SK-N-SH (cell line): ENCODE measurements around the gene AOAH. TPM values are rescaled to one million over a fixed set of nuclear protein-coding genes. Genes with fewer than 3 reads are reported as not detected.
"Not testable (repeated sequence)": the region's sequence is repeated elsewhere in the genome, so short reads cannot be mapped to it uniquely, and the experiment has no call there.

Source experiments
- CTCF ChIA-PET: fragments of 300-600, 350-600 bp; formaldehyde crosslinking; extraction: SDS; loops from one replicate; lab custom pipeline; 2021; lab: Yijun Ruan, JAX
- POLR2A ChIA-PET: fragments of 350-600 bp; sonication (Branson Sonifier 250); formaldehyde crosslinking; extraction: SDS; loops from one replicate; lab custom pipeline; 2020; ENCODE audit warnings: antibody characterized with exemption, inconsistent platforms; lab: Yijun Ruan, JAX
- DNase-seq: peaks from one replicate; pipeline ENCODE4 v3.0.0; 2012
- H2AFZ ChIP-seq: fragments of 200-600 bp; sonication (generic); 2 replicates; pipeline ENCODE4 v1.8.1; 2016; ENCODE audit warnings: antibody characterized with exemption, mild to moderate bottlenecking, low read depth
- H3F3A ChIP-seq: fragments of 200-600 bp; sonication (generic); replicated peaks from 2 replicates; pipeline ENCODE3; 2016; ENCODE audit warnings: antibody characterized with exemption, mild to moderate bottlenecking; ENCODE audit not compliant: insufficient read depth
- H3K27ac ChIP-seq, 2 experiments: fragments of 200-500 bp in 1 of 2; fragments of 200-600 bp in 1 of 2; sonication (Bioruptor generic) in 1 of 2; sonication (generic), shearing (Covaris generic) in 1 of 2; 2 replicates each; pipeline versions ENCODE4 v1.5.1 to v1.6.1; 2014 to 2016; ENCODE audit warnings: low read depth in 2 of 2, inconsistent platforms in 1 of 2, low read length in 1 of 2, mild to moderate bottlenecking in 1 of 2, mixed read lengths in 1 of 2
- H3K27me3 ChIP-seq: fragments of 200-600 bp; sonication (generic), shearing (Covaris generic); 2 replicates; pipeline ENCODE4 v1.6.1; 2016; ENCODE audit warnings: mixed run types; ENCODE audit not compliant: insufficient read depth
- H3K36me3 ChIP-seq, 2 experiments: fragments of 200-500 bp in 1 of 2; fragments of 200-600 bp in 1 of 2; sonication (Bioruptor generic) in 1 of 2; sonication (generic) in 1 of 2; replicated peaks in 1 of 2; 2 replicates each; pipeline versions ENCODE3 to v1.5.1; 2014 to 2016; ENCODE audit warnings: low read length in 1 of 2, mild to moderate bottlenecking in 1 of 2; ENCODE audit not compliant: insufficient read depth in 2 of 2, control insufficient read depth in 1 of 2
- H3K4me1 ChIP-seq, 2 experiments: fragments of 200-500 bp in 1 of 2; fragments of 200-600 bp in 1 of 2; sonication (Bioruptor generic) in 1 of 2; sonication (generic), shearing (Covaris generic) in 1 of 2; 2 replicates each; pipeline versions ENCODE4 v1.5.1 to v1.6.1; 2014 to 2016; ENCODE audit warnings: low read depth in 1 of 2, low read length in 1 of 2, mixed run types in 1 of 2; ENCODE audit not compliant: insufficient read depth in 2 of 2, control insufficient read depth in 1 of 2
- H3K4me2 ChIP-seq: fragments of 200-600 bp; sonication (generic), shearing (Covaris generic); 2 replicates; pipeline ENCODE4 v1.6.1; 2017; ENCODE audit warnings: mixed run types
- H3K4me3 ChIP-seq, 2 experiments: fragments of 200-500 bp in 1 of 2; fragments of 200-600 bp in 1 of 2; sonication (Bioruptor generic) in 1 of 2; sonication (generic), shearing (Covaris generic) in 1 of 2; 2 replicates each; pipeline versions ENCODE4 v1.5.1 to v1.8.1; 2014 to 2016; ENCODE audit warnings: low read depth in 2 of 2, inconsistent platforms in 1 of 2, low read length in 1 of 2, mild to moderate bottlenecking in 1 of 2, mixed read lengths in 1 of 2, moderate library complexity in 1 of 2
- H3K79me2 ChIP-seq: fragments of 200-600 bp; sonication (generic); 2 replicates; pipeline ENCODE4 v1.8.1; 2017; ENCODE audit warnings: mild to moderate bottlenecking; ENCODE audit not compliant: insufficient read depth
- H3K9ac ChIP-seq: fragments of 200-600 bp; sonication (generic); 2 replicates; pipeline ENCODE4 v1.6.1; 2017; ENCODE audit warnings: mixed run types
- H3K9me2 ChIP-seq: fragments of 200-600 bp; sonication (generic); 2 replicates; pipeline ENCODE4 v1.6.1; 2017; ENCODE audit warnings: mixed run types
- H3K9me3 ChIP-seq: fragments of 200-600 bp; sonication (generic); 2 replicates; pipeline ENCODE4 v1.6.1; 2017; ENCODE audit warnings: mixed run types, mild to moderate bottlenecking, moderate library complexity
- H4K20me1 ChIP-seq: fragments of 200-600 bp; sonication (generic); 2 replicates; pipeline ENCODE4 v1.6.1; 2017; ENCODE audit warnings: mild to moderate bottlenecking, mixed run types; ENCODE audit not compliant: insufficient read depth
- ELF1 ChIP-seq: IDR thresholded peaks from 2 replicates; pipeline ENCODE4 v1.4.0; 2012
- EP300 ChIP-seq, 2 experiments: IDR thresholded peaks; 2 replicates each; pipeline versions ENCODE4 v1.4.0 to v1.6.1; 2012; ENCODE audit warnings: borderline replicate concordance in 1 of 2, low read depth in 1 of 2, low read length in 1 of 2
- EZH2phosphoT487 ChIP-seq: fragments of 200-600 bp; sonication (generic); IDR thresholded peaks from 2 replicates; pipeline ENCODE4 v1.6.1; 2017; ENCODE audit warnings: low read depth, mixed run types, mild to moderate bottlenecking, antibody characterized with exemption, moderate library complexity, borderline replicate concordance
- FOSL2 ChIP-seq: IDR thresholded peaks from 2 replicates; pipeline ENCODE4 v1.4.0; 2012; ENCODE audit warnings: low read depth, mild to moderate bottlenecking, moderate library complexity, borderline replicate concordance
- FOXJ3 ChIP-seq: sonication (generic); formaldehyde crosslinking; IDR thresholded peaks from 2 replicates; pipeline ENCODE4 v1.5.1; 2020; ENCODE audit warnings: mild to moderate bottlenecking, missing genetic modification reagents
- GATA2 ChIP-seq: sonication (generic); formaldehyde crosslinking; IDR thresholded peaks from 2 replicates; pipeline ENCODE4 v1.5.0; 2020; ENCODE audit warnings: mild to moderate bottlenecking, missing genetic modification reagents
- IRF3 ChIP-seq: fragments of 150-350 bp; IDR thresholded peaks from 2 replicates; pipeline ENCODE4 v1.6.1; 2016; ENCODE audit warnings: mild to moderate bottlenecking, low read depth, low read length
- JUND ChIP-seq: IDR thresholded peaks from 2 replicates; pipeline ENCODE4 v1.4.0; 2012
- MEF2A ChIP-seq: IDR thresholded peaks from 2 replicates; pipeline ENCODE4 v1.4.0; 2012; ENCODE audit warnings: low read depth, borderline replicate concordance
- NFIC ChIP-seq: IDR thresholded peaks from 2 replicates; pipeline ENCODE4 v1.4.0; 2012; ENCODE audit warnings: borderline replicate concordance
- NRF1 ChIP-seq: IDR thresholded peaks from 2 replicates; pipeline ENCODE4 v1.6.1; 2012; ENCODE audit warnings: low read depth, mild to moderate bottlenecking, low read length
- PBX3 ChIP-seq: IDR thresholded peaks from 2 replicates; pipeline ENCODE4; 2012
- RCOR1 ChIP-seq: fragments of 150-350 bp; IDR thresholded peaks from 2 replicates; pipeline ENCODE4 v1.6.1; 2017; ENCODE audit warnings: antibody characterized with exemption, low read length
- RFX5 ChIP-seq: IDR thresholded peaks from 2 replicates; pipeline ENCODE4 v1.6.1; 2012; ENCODE audit warnings: mild to moderate bottlenecking, improper control_type of control experiment, low read length
- TEAD4 ChIP-seq: IDR thresholded peaks from 2 replicates; pipeline ENCODE4 v1.4.0; 2012; ENCODE audit warnings: mild to moderate bottlenecking, borderline replicate concordance; ENCODE audit not compliant: insufficient read depth
- USF1 ChIP-seq: IDR thresholded peaks from 2 replicates; pipeline ENCODE4 v1.4.0; 2012; ENCODE audit warnings: low read depth, borderline replicate concordance
- YY1 ChIP-seq: IDR thresholded peaks from 2 replicates; pipeline ENCODE4 v1.4.0; 2012; ENCODE audit warnings: low read depth, mild to moderate bottlenecking
- whole genome bisulfite sequencing: methylation state at CpG from one replicate; pipeline ENCODE4 v1.1.6; 2017; ENCODE audit warnings: low lambda C conversion rate; 5-methylcytosine and 5-hydroxymethylcytosine counted together
- polyA plus RNA-seq, 3 experiments: library from polyadenylated mRNA; depleted of rRNA; stranded (reverse); fragments of >200 nt; gene quantifications; 2 replicates each; pipeline ENCODE4 v1.2.3, GENCODE V29; 2012
- TF ChIP-seq, protein P1 (sequence below): fragments of 150-350 bp; IDR thresholded peaks from 2 replicates; pipeline ENCODE4 v1.6.1; 2017; ENCODE audit warnings: antibody characterized with exemption, low read length, low read depth, borderline replicate concordance
- TF ChIP-seq, protein P2 (sequence below): IDR thresholded peaks from 2 replicates; pipeline ENCODE4 v1.6.1; 2012; ENCODE audit warnings: mild to moderate bottlenecking, low read depth, low read length, moderate library complexity

Gene AOAH
- polyA plus RNA-seq, 1 of the 3 experiments (the other 2 are of a cell fraction), result not detected

DNA sequence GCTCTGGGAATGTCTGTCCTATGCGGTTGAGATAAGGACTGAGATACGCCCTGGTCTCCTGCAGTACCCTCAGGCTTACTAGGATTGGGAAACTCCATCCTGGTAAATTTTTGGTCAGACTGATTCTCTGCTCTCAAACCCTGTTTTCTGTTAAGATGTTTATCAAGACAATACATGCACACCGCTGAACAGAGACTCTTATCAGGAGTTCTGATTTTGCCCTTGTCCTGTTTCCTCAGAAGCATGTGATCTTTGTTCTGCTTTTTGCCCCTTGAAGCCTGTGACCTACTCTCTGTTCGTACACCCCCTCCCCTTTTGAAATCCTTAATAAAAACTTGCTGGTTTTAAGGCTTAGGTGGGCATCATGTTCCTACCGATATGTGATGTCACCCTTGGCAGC is 258.3 kb downstream of the AOAH start:
- CTCF ChIA-PET, result interaction anchor here (1.3 to 18.3 kb wide), 3 partner anchors 21 to 731 kb away, joined by 3 to 214 read pairs (median 4); no protein-coding TSS in a partner anchor

GRCh38 chr7:36464271-36464670 is 260.0 kb downstream of the AOAH start:
- WGBS, result 49% methylated on average over 3 of the region's 3 CpGs
- H3K27me3 ChIP-seq, result no peaks in the 10 kb centered on the region
- H4K20me1 ChIP-seq, result no peaks in the 10 kb centered on the region
- H3K9me3 ChIP-seq, result no peaks in the 10 kb centered on the region
- peaks cover 6% of the 10 kb centered on the region for H3F3A ChIP-seq
- H3K79me2 ChIP-seq, result no peaks in the 10 kb centered on the region
- no peaks in the 10 kb centered on the region for H3K36me3 ChIP-seq
- no peak for TF ChIP-seq ELF1
- no peak for TF ChIP-seq EZH2phosphoT487
- TF ChIP-seq YY1, result no peak
- TF ChIP-seq TEAD4, result no peak
- TF ChIP-seq, protein P1, sequence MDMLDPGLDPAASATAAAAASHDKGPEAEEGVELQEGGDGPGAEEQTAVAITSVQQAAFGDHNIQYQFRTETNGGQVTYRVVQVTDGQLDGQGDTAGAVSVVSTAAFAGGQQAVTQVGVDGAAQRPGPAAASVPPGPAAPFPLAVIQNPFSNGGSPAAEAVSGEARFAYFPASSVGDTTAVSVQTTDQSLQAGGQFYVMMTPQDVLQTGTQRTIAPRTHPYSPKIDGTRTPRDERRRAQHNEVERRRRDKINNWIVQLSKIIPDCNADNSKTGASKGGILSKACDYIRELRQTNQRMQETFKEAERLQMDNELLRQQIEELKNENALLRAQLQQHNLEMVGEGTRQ, result no peak
- no peak for TF ChIP-seq RCOR1
- no peak for TF ChIP-seq IRF3
- TF ChIP-seq JUND, result no peak
- no peak for TF ChIP-seq FOSL2
- TF ChIP-seq NFIC, result no peak
- TF ChIP-seq NRF1, result no peak
- TF ChIP-seq PBX3, result no peak
- TF ChIP-seq USF1, result no peak
- TF ChIP-seq RFX5, result no peak
- no peak for TF ChIP-seq FOXJ3
- TF ChIP-seq, protein P2, sequence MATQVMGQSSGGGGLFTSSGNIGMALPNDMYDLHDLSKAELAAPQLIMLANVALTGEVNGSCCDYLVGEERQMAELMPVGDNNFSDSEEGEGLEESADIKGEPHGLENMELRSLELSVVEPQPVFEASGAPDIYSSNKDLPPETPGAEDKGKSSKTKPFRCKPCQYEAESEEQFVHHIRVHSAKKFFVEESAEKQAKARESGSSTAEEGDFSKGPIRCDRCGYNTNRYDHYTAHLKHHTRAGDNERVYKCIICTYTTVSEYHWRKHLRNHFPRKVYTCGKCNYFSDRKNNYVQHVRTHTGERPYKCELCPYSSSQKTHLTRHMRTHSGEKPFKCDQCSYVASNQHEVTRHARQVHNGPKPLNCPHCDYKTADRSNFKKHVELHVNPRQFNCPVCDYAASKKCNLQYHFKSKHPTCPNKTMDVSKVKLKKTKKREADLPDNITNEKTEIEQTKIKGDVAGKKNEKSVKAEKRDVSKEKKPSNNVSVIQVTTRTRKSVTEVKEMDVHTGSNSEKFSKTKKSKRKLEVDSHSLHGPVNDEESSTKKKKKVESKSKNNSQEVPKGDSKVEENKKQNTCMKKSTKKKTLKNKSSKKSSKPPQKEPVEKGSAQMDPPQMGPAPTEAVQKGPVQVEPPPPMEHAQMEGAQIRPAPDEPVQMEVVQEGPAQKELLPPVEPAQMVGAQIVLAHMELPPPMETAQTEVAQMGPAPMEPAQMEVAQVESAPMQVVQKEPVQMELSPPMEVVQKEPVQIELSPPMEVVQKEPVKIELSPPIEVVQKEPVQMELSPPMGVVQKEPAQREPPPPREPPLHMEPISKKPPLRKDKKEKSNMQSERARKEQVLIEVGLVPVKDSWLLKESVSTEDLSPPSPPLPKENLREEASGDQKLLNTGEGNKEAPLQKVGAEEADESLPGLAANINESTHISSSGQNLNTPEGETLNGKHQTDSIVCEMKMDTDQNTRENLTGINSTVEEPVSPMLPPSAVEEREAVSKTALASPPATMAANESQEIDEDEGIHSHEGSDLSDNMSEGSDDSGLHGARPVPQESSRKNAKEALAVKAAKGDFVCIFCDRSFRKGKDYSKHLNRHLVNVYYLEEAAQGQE, result no peak
- TF ChIP-seq MEF2A, result no peak
- TF ChIP-seq, all 33 proteins: peak for 0
- no peak overlapping the region for H3K4me2 ChIP-seq
- no peak for DNase-seq
- ChIA-PET CTCF (interaction anchor here (1.0 to 3.5 kb wide), 8 partner anchors 9 to 737 kb away, joined by 3 to 11 read pairs (median 4); no protein-coding TSS in a partner anchor), POLR2A (no interaction called here)
- no peak overlapping the region for H3K4me3 ChIP-seq
- peaks cover 8 to 11% of the 10 kb centered on the region in 2 experiments for H3K4me1 ChIP-seq
- no peaks in the 10 kb centered on the region for H3K9me2 ChIP-seq
- no peak overlapping the region for H3K27ac ChIP-seq
- H3K9ac ChIP-seq, result no peak overlapping the region
- H2AFZ ChIP-seq, result no peak overlapping the region

More for the DNA sequence above, 258.3 kb downstream of the AOAH start:
- not testable (repeated sequence) for H3K4me2 ChIP-seq
- H3F3A ChIP-seq, result peaks cover 14% of the 10 kb centered on the region
- peak; percentile 67 for TF ChIP-seq GATA2 (CRISPR knock-in tag)
- TF ChIP-seq EP300 (IDR thresholded peaks at IDR 0.05; ENCODE audit: borderline replicate concordance in 1 of 2, low read depth in 1 of 2, low read length in 1 of 2), result peak in 1 of 2 experiments; percentile 19; a peak in 1 of 4 replicates
- TF ChIP-seq, all 33 proteins: peak for 2; not testable (repeated sequence) for 31
- POLR2A ChIA-PET, DNase-seq, H3K36me3 ChIP-seq, H4K20me1 ChIP-seq, H3K9ac ChIP-seq, H3K27ac ChIP-seq, H3K9me3 ChIP-seq, H3K9me2 ChIP-seq, H2AFZ ChIP-seq, H3K27me3 ChIP-seq, H3K4me3 ChIP-seq, H3K79me2 ChIP-seq: not testable (repeated sequence)
- 47% methylated on average over 5 of the region's 5 CpGs for WGBS
- peaks cover 12 to 14% of the 10 kb centered on the region in 2 experiments for H3K4me1 ChIP-seq
